Fibroblast of lung (primary cell): Measurements from ENCODE around the gene TMCC3. TPM values are rescaled to one million over a fixed set of nuclear protein-coding genes. Genes with fewer than 3 reads are reported as not detected.

Experiments used
- DNase-seq, 2 donors: peaks; one replicate each; pipeline versions ENCODE4 v3.0.0 to v3.0.0-alpha.2; 2010; ENCODE audit warnings: low read depth in 2 of 2
- H2AFZ ChIP-seq: 2 replicates; pipeline ENCODE4 v1.5.1; 2012; ENCODE audit warnings: low read length, control low read depth, inconsistent platforms
- H3K27ac ChIP-seq: 2 replicates; pipeline ENCODE4 v1.5.1; 2011; ENCODE audit warnings: low read length, control low read depth; ENCODE audit not compliant: insufficient read depth
- H3K27me3 ChIP-seq: 2 replicates; pipeline ENCODE4 v1.5.1; 2011; ENCODE audit warnings: mild to moderate bottlenecking, low read length; ENCODE audit not compliant: control insufficient read depth, insufficient read depth
- H3K36me3 ChIP-seq: 2 replicates; pipeline ENCODE4 v1.5.1; 2011; ENCODE audit warnings: low read length; ENCODE audit not compliant: control insufficient read depth, insufficient read depth
- H3K4me1 ChIP-seq: 2 replicates; pipeline ENCODE4 v1.5.1; 2011; ENCODE audit warnings: low read length; ENCODE audit not compliant: control insufficient read depth, insufficient read depth; ENCODE audit errors: extremely low read depth
- H3K4me2 ChIP-seq: 2 replicates; pipeline ENCODE4 v1.5.1; 2011; ENCODE audit warnings: low read length, control low read depth; ENCODE audit not compliant: insufficient read depth; ENCODE audit errors: extremely low read depth
- H3K4me3 ChIP-seq, 4 experiments: fragments of 200-600 bp in 1 of 4; sonication (generic) in 1 of 4; replicated peaks in 1 of 4; 2 replicates each; pipeline ENCODE4 v1.5.1; 2011 to 2016; ENCODE audit warnings: low read length in 4 of 4, low read depth in 3 of 4, mild to moderate bottlenecking in 3 of 4, control low read depth in 2 of 4, inconsistent platforms in 1 of 4, mixed read lengths in 1 of 4; ENCODE audit not compliant: insufficient read depth in 1 of 4; ENCODE audit errors: control extremely low read depth in 1 of 4
- H3K79me2 ChIP-seq: 2 replicates; pipeline ENCODE4 v1.5.1; 2012; ENCODE audit warnings: mild to moderate bottlenecking, low read length, inconsistent platforms; ENCODE audit not compliant: control insufficient read depth, insufficient read depth
- H3K9ac ChIP-seq: 2 replicates; pipeline ENCODE4 v1.5.1; 2011; ENCODE audit warnings: mild to moderate bottlenecking, low read length, control low read depth; ENCODE audit not compliant: insufficient read depth
- H3K9me3 ChIP-seq: 2 replicates; pipeline ENCODE4 v1.5.1; 2012; ENCODE audit warnings: low read depth, low read length; ENCODE audit not compliant: control insufficient read depth, insufficient read depth
- H4K20me1 ChIP-seq: 2 replicates; pipeline ENCODE4 v1.5.1; 2011; ENCODE audit warnings: low read length; ENCODE audit not compliant: control insufficient read depth, insufficient read depth; ENCODE audit errors: extremely low read depth
- CTCF ChIP-seq, 2 donors: IDR thresholded peaks in 1 of 2; conservative IDR thresholded peaks in 1 of 2; 1 replicate in 1 of 2; 2 replicates in 1 of 2; pipeline ENCODE4 v1.5.1; 2011 to 2012; ENCODE audit warnings: low read length in 2 of 2, control low read depth in 1 of 2, inconsistent platforms in 1 of 2, low read depth in 1 of 2, mild to moderate bottlenecking in 1 of 2
- EZH2 ChIP-seq: IDR thresholded peaks from 2 replicates; pipeline ENCODE4 v1.5.1; 2012; ENCODE audit warnings: low read length, control low read depth, mild to moderate bottlenecking; ENCODE audit errors: missing control alignments
- polyA plus RNA-seq, 2 donors: library from polyadenylated mRNA; depleted of rRNA in 1 of 2; stranded (reverse) in 1 of 2; unstranded in 1 of 2; fragments of >200 nt; gene quantifications; 2 replicates each; pipeline ENCODE4 v1.2.1, GENCODE V29; 2011 to 2012; ENCODE audit warnings: missing spikeins in 1 of 2
- total RNA-seq: library from RNA; depleted of rRNA; stranded (reverse); fragments of >200 nt; gene quantifications from 2 replicates; pipeline ENCODE4 v1.2.1, GENCODE V29; 2014

The TMCC3 gene
- total and polyA plus RNA-seq, 2 donors (not counting 1 experiment from before 2014, with no cell fraction given), result 0.22 to 0.33 TPM

- DNase-seq, result peak; percentile 62 to 80
Measured at GRCh38 chr12:94545935-94546771, 104.2 kb downstream of the TMCC3 start.

GRCh38 chr12:94544355-94544754, 106.0 kb downstream of the TMCC3 start:
- no peak for DNase-seq
- H2AFZ ChIP-seq, result no peak overlapping the region
- no peaks in the 10 kb centered on the region for H3K79me2 ChIP-seq
- no peaks in the 10 kb centered on the region for H3K4me1 ChIP-seq
- TF ChIP-seq EZH2 (no peak), CTCF (conservative IDR thresholded peaks at IDR 0.05 in 1 of 2, IDR thresholded peaks at IDR 0.05 in 1 of 2; ENCODE audit: low read depth in 1 of 2, low read length in 2 of 2) (no peak)
- no peak overlapping the region for H3K4me2 ChIP-seq
- H3K9ac ChIP-seq, result no peak overlapping the region
- no peaks in the 10 kb centered on the region for H4K20me1 ChIP-seq
- H3K4me3 ChIP-seq, result no peak overlapping the region
- no peak overlapping the region for H3K27ac ChIP-seq
- no peaks in the 10 kb centered on the region for H3K36me3 ChIP-seq
- H3K9me3 ChIP-seq, result no peaks in the 10 kb centered on the region
- no peaks in the 10 kb centered on the region for H3K27me3 ChIP-seq

More at GRCh38 chr12:94545935-94546771, 104.2 kb downstream of the TMCC3 start:
- no peak overlapping the region for H3K4me3 ChIP-seq
- no peaks in the 10 kb centered on the region for H4K20me1 ChIP-seq
- no peak overlapping the region for H3K27ac ChIP-seq
- no peak overlapping the region for H2AFZ ChIP-seq
- H3K9ac ChIP-seq, result no peak overlapping the region
- H3K79me2 ChIP-seq, result no peaks in the 10 kb centered on the region
- H3K9me3 ChIP-seq, result no peaks in the 10 kb centered on the region
- H3K36me3 ChIP-seq, result no peaks in the 10 kb centered on the region
- TF ChIP-seq EZH2 (no peak), CTCF (conservative IDR thresholded peaks at IDR 0.05 in 1 of 2, IDR thresholded peaks at IDR 0.05 in 1 of 2; ENCODE audit: low read depth in 1 of 2, low read length in 2 of 2) (peak; percentile 81 to 94)
- no peaks in the 10 kb centered on the region for H3K27me3 ChIP-seq
- H3K4me2 ChIP-seq, result no peak overlapping the region
- H3K4me1 ChIP-seq, result no peaks in the 10 kb centered on the region

GRCh38 chr12:94538318-94538717, 112.0 kb downstream of the TMCC3 start:
- no peaks in the 10 kb centered on the region for H3K4me1 ChIP-seq
- no peak for TF ChIP-seq CTCF (conservative IDR thresholded peaks at IDR 0.05 in 1 of 2, IDR thresholded peaks at IDR 0.05 in 1 of 2; ENCODE audit: low read depth in 1 of 2, low read length in 2 of 2)
- no peak for TF ChIP-seq EZH2

More at GRCh38 chr12:94538318-94538717, 112.0 kb downstream of the TMCC3 start:
- H3K9ac ChIP-seq, result no peak overlapping the region
- DNase-seq, result no peak
- H3K36me3 ChIP-seq, result no peaks in the 10 kb centered on the region
- no peaks in the 10 kb centered on the region for H4K20me1 ChIP-seq
- H2AFZ ChIP-seq, result no peak overlapping the region
- H3K79me2 ChIP-seq, result no peaks in the 10 kb centered on the region
- no peak overlapping the region for H3K4me2 ChIP-seq
- no peak overlapping the region for H3K27ac ChIP-seq
- no peak overlapping the region for H3K4me3 ChIP-seq
- H3K27me3 ChIP-seq, result peaks cover 2% of the 10 kb centered on the region
- H3K9me3 ChIP-seq, result no peaks in the 10 kb centered on the region
